H1 (cell line): ENCODE measurements around the gene BCAS3.

Experiments used
- BACH1 ChIP-seq: IDR thresholded peaks from 2 replicates; pipeline ENCODE4 v1.6.1; 2012; ENCODE audit warnings: low read length, improper control_type of control experiment
- CHD2 ChIP-seq: IDR thresholded peaks from 2 replicates; pipeline ENCODE4 v1.6.1; 2012; ENCODE audit warnings: low read length, improper control_type of control experiment
- CTCF ChIP-seq, 3 experiments: IDR thresholded peaks; 1 replicate in 2 of 3; 2 replicates in 1 of 3; pipeline versions ENCODE4 v1.5.1 to v1.6.1; 2011; ENCODE audit warnings: low read length in 3 of 3, mild to moderate bottlenecking in 3 of 3, inconsistent platforms in 2 of 3, low read depth in 1 of 3, moderate library complexity in 1 of 3; ENCODE audit not compliant: insufficient read depth in 1 of 3; ENCODE audit errors: control extremely low read depth in 1 of 3
- NRF1 ChIP-seq: IDR thresholded peaks from 2 replicates; pipeline ENCODE4 v1.6.1; 2011; ENCODE audit warnings: mild to moderate bottlenecking, low read depth, low read length, improper control_type of control experiment
- RAD21 ChIP-seq, 2 experiments: IDR thresholded peaks in 1 of 2; conservative IDR thresholded peaks in 1 of 2; 2 replicates each; pipeline ENCODE4 v1.6.1; 2011; ENCODE audit warnings: low read depth in 2 of 2, low read length in 2 of 2, improper control_type of control experiment in 1 of 2, inconsistent platforms in 1 of 2, mild to moderate bottlenecking in 1 of 2, moderate library complexity in 1 of 2
- SP1 ChIP-seq: IDR thresholded peaks from 2 replicates; pipeline ENCODE4 v1.6.1; 2011; ENCODE audit warnings: low read depth, low read length
- SUZ12 ChIP-seq: fragments of 200-600 bp; sonication (generic); IDR thresholded peaks from 2 replicates; pipeline ENCODE4 v1.6.1; 2012; ENCODE audit warnings: mild to moderate bottlenecking, inconsistent platforms, low read length, moderate library complexity, mixed read lengths
- TAF1 ChIP-seq: IDR thresholded peaks from 2 replicates; pipeline ENCODE4 v1.6.1; 2011; ENCODE audit warnings: mild to moderate bottlenecking, low read depth, low read length
- YY1 ChIP-seq: IDR thresholded peaks from 2 replicates; pipeline ENCODE4 v1.6.1; 2011; ENCODE audit warnings: low read depth, mild to moderate bottlenecking, low read length
- ZNF274 ChIP-seq: IDR thresholded peaks from 2 replicates; pipeline ENCODE4 v1.7.0; 2012; ENCODE audit warnings: low read length, borderline replicate concordance; ENCODE audit errors: extremely low read depth

GRCh38 chr17:60846175-60846574 is 168.5 kb downstream of the BCAS3 start:
- TF ChIP-seq SP1 = no peak
- TF ChIP-seq SUZ12 = no peak
- TF ChIP-seq CHD2 = no peak
- no peak for TF ChIP-seq CTCF (IDR thresholded peaks at IDR 0.05; ENCODE audit: control extremely low read depth in 1 of 3, insufficient read depth in 1 of 3, low read depth in 1 of 3, low read length in 3 of 3)
- TF ChIP-seq YY1 = no peak
- no peak for TF ChIP-seq TAF1
- TF ChIP-seq BACH1 = no peak
- TF ChIP-seq ZNF274 = no peak
- no peak for TF ChIP-seq NRF1
- no peak for TF ChIP-seq RAD21 (IDR thresholded peaks at IDR 0.05 in 1 of 2, conservative IDR thresholded peaks at IDR 0.05 in 1 of 2; ENCODE audit: low read depth in 2 of 2, low read length in 2 of 2)
